T-cell (primary cell): ENCODE measurements around the gene RNF39. TPM values are rescaled to one million over a fixed set of nuclear protein-coding genes. Genes with fewer than 3 reads are reported as not detected.
A peak's percentile ranks its signal among the peaks of the same experiment; 100 is the strongest.

ENCODE experiments used
- ATAC-seq, 4 experiments: fragments of 200-7000 bp in 3 of 4; fragments of 150-1000 bp in 1 of 4; cut with Tn5 transposase; replicated peaks in 1 of 4; 1 replicate in 3 of 4; 2 replicates in 1 of 4; pipeline ENCODE4 v1.10.0; 2021; ENCODE audit warnings: moderate library complexity in 3 of 4, mild to moderate bottlenecking in 2 of 4, moderate number of reproducible peaks in 1 of 4
- CTCF ChIA-PET, 2 donors: fragments of 300-600 bp; sonication (Branson Sonifier 250); formaldehyde crosslinking; loops; one replicate each; lab custom pipeline; 2022; ENCODE audit warnings: antibody characterized with exemption in 2 of 2; lab: Charles Lee
- POLR2A ChIA-PET, 2 donors: fragments of 300-600 bp; sonication (Branson Sonifier 250); formaldehyde crosslinking; loops; one replicate each; lab custom pipeline; 2022; ENCODE audit warnings: antibody characterized with exemption in 2 of 2; lab: Charles Lee
- DNase-seq, 35 experiments: peaks; one replicate each; pipeline versions ENCODE4 v3.0.0 to v3.0.0-alpha.2; 2013 to 2023
- H3K27ac ChIP-seq: one replicate; pipeline ENCODE4 v1.5.1; 2013; ENCODE audit warnings: low read length
- H3K27me3 ChIP-seq, 2 experiments: replicated peaks in 1 of 2; 1 replicate in 1 of 2; 2 replicates in 1 of 2; pipeline versions ENCODE4 v1.6.1 to v1.7.0; 2013; ENCODE audit warnings: low read length in 1 of 2, mixed read lengths in 1 of 2; ENCODE audit not compliant: control insufficient read depth in 2 of 2, insufficient read depth in 2 of 2; ENCODE audit errors: extremely low read depth in 1 of 2
- H3K36me3 ChIP-seq, 2 donors: 1 replicate in 1 of 2; 2 replicates in 1 of 2; pipeline versions ENCODE4 v1.6.1 to v1.7.0; 2013; ENCODE audit warnings: low read length in 1 of 2; ENCODE audit not compliant: control insufficient read depth in 2 of 2, insufficient read depth in 1 of 2; ENCODE audit errors: extremely low read depth in 1 of 2
- H3K4me1 ChIP-seq, 2 experiments: 1 replicate in 1 of 2; 2 replicates in 1 of 2; pipeline versions ENCODE4 v1.6.1 to v1.7.0; 2013; ENCODE audit warnings: low read length in 2 of 2, mixed read lengths in 1 of 2; ENCODE audit not compliant: insufficient read depth in 2 of 2, control insufficient read depth in 1 of 2; ENCODE audit errors: extremely low read depth in 1 of 2
- H3K4me3 ChIP-seq, 2 donors: 1 replicate in 1 of 2; 2 replicates in 1 of 2; pipeline versions ENCODE4 v1.5.1 to v1.7.0; 2013; ENCODE audit warnings: mild to moderate bottlenecking in 2 of 2, low read length in 1 of 2, moderate library complexity in 1 of 2; ENCODE audit not compliant: control insufficient read depth in 1 of 2; ENCODE audit errors: extremely low read depth in 1 of 2
- H3K9me3 ChIP-seq: 2 replicates; pipeline ENCODE4 v1.7.0; 2013
- H3K27ac Mint-ChIP-seq, 2 donors: one replicate each; pipeline ENCODE4 v1.8.0; 2020 to 2021; ENCODE audit warnings: mild to moderate bottlenecking in 2 of 2, mixed read lengths in 2 of 2
- H3K27me3 Mint-ChIP-seq, 2 donors: one replicate each; pipeline ENCODE4 v1.8.0; 2021 to 2022; ENCODE audit warnings: mixed read lengths in 2 of 2
- H3K36me3 Mint-ChIP-seq: one replicate; pipeline ENCODE4 v1.8.0; 2021; ENCODE audit warnings: mixed read lengths
- H3K4me1 Mint-ChIP-seq, 3 donors: one replicate each; pipeline ENCODE4 v1.8.0; 2020 to 2022; ENCODE audit warnings: mixed read lengths in 3 of 3, mild to moderate bottlenecking in 1 of 3
- H3K4me3 Mint-ChIP-seq, 3 donors: one replicate each; pipeline ENCODE4 v1.8.0; 2020 to 2022; ENCODE audit warnings: mild to moderate bottlenecking in 3 of 3, mixed read lengths in 3 of 3, moderate library complexity in 3 of 3
- H3K9me3 Mint-ChIP-seq, 3 donors: one replicate each; pipeline ENCODE4 v1.8.0; 2020 to 2022; ENCODE audit warnings: mixed read lengths in 3 of 3
- WGBS: methylation state at CpG from one replicate; pipeline ENCODE4 v1.1.5; 2013; ENCODE audit warnings: missing lambda C conversion rate; ENCODE audit not compliant: insufficient coverage; 5-methylcytosine and 5-hydroxymethylcytosine counted together
- total RNA-seq, 35 experiments: library from RNA in 6 of 35; stranded (reverse) in 6 of 35; fragments of 120-200 nt in 1 of 35; gene quantifications; one replicate each; pipeline versions ENCODE4 v1.2.1 to v1.2.4 and lab custom pipeline; 2013 to 2026

The RNF39 gene
- total RNA-seq, 5 donors from 2014 or later (not counting 1 experiment from before 2014, with no cell fraction given) = not detected

DNA sequence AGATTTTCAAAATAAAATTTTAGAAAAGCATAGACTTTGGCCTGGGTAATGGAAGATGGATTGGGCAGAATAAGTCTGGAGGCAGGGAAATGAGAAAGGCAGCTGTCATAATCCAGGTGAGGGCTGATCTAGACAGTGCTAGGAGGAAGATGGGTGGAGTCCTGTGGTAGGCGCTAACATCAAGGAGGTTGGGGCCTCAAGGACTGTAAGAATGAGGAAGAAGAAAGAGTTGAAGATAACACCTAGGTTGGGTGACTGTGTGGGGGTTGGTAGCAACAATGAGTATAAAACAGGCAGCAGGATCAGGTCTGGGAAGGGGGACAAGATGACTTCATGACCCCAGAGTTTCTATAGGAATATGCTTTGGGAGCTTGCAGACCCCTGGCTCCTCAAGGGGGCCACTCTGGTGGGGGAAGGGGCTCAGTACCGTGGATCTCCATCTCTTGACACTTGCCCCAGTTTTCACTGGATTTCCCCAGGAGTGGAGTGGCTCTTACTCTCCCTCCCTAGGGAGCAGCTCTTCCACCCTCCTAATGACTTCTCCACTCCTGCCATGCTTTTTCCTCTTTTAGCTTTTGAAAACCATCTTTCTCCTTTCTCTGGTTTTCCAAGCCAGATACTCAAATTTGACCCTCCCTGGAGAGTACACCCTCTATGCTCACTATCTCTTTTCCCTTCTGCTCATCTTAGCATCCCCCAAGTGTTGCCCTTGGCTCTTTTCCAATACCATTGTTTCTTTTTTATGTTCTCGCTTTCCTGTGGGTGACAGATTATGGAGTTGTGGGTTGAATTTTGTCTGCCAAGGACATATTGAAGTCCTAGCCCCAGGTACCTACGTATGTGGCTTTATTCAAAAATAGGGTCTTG lies 22.6 kb upstream of the RNF39 start:
- ChIA-PET POLR2A (no interaction called here), CTCF (interaction anchor here in 1 of 2 donors (0.6 kb wide), 1 partner anchor 1032 kb away, joined by 3 read pairs; no protein-coding TSS in a partner anchor)
- Histone ChIP-seq H3K4me3 (no peak overlapping the region), H3K9me3 (no peaks in the 10 kb centered on the region), H3K4me1 (peaks cover 39 to 40% of the 10 kb centered on the region in 2 experiments), H3K27me3 (peaks cover 12 to 56% of the 10 kb centered on the region in 2 experiments), H3K27ac (no peak overlapping the region), H3K36me3 (no peaks in the 10 kb centered on the region)
- WGBS = 35% methylated on average over 3 of the region's 4 CpGs
- Mint-ChIP-seq H3K27ac (peak overlapping the region in 1 of 2 donors; percentile 1), H3K27me3 (peaks cover 32 to 53% of the 10 kb centered on the region in 2 donors), H3K4me1 (peaks cover 46 to 54% (median 52%) of the 10 kb centered on the region in 3 donors), H3K4me3 (peak overlapping the region in 1 of 3 donors; percentile 17), H3K9me3 (no peaks in the 10 kb centered on the region), H3K36me3 (no peaks in the 10 kb centered on the region)
- ATAC-seq (peak; percentile 31 to 86 (median 57)), DNase-seq (peak in 2 of 35 experiments; percentile 10 to 38)

DNA sequence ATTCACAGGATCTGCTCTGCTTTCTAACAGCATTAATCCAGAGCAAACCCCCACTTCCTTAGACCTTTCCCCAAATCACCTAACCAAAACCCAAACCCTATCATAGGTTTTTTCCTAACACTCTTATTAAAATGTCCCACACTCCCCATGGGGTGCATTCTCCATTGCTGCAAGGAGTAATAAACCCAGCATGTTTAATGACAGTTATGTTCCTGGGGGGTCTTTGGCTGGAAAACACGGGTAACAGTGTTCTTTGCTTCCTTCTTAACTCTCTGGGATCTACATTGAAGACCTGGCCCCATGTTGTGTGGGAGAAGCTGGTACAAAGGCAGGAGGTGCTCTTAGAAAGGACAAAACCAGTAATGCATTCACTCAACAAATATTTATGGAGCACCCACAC lies 21.3 kb upstream of the RNF39 start:
- Mint-ChIP-seq H3K36me3 (no peaks in the 10 kb centered on the region), H3K27me3 (peaks cover 42 to 66% of the 10 kb centered on the region in 2 donors), H3K4me3 (no peak overlapping the region), H3K9me3 (no peaks in the 10 kb centered on the region), H3K4me1 (peaks cover 35 to 43% (median 42%) of the 10 kb centered on the region in 3 donors), H3K27ac (no peak overlapping the region)
- no peaks in the 10 kb centered on the region for H3K9me3 ChIP-seq
- DNase-seq (no peak), ATAC-seq (no peak)
- H3K27ac ChIP-seq = no peak overlapping the region
- no peak overlapping the region for H3K4me3 ChIP-seq
- POLR2A ChIA-PET = interaction anchor here in 1 of 2 donors (0.6 kb wide), 1 partner anchor 8 kb away, joined by 3 read pairs; no protein-coding TSS in a partner anchor
- peaks cover 15 to 66% of the 10 kb centered on the region in 2 experiments for H3K27me3 ChIP-seq
- H3K36me3 ChIP-seq = no peaks in the 10 kb centered on the region
- WGBS = no CpG with 5 or more reads among the region's 1 CpG
- CTCF ChIA-PET = interaction anchor here in 1 of 2 donors (0.6 kb wide), 1 partner anchor 46 kb away, joined by 4 read pairs; no protein-coding TSS in a partner anchor
- H3K4me1 ChIP-seq = peaks cover 27 to 33% of the 10 kb centered on the region in 2 experiments

DNA sequence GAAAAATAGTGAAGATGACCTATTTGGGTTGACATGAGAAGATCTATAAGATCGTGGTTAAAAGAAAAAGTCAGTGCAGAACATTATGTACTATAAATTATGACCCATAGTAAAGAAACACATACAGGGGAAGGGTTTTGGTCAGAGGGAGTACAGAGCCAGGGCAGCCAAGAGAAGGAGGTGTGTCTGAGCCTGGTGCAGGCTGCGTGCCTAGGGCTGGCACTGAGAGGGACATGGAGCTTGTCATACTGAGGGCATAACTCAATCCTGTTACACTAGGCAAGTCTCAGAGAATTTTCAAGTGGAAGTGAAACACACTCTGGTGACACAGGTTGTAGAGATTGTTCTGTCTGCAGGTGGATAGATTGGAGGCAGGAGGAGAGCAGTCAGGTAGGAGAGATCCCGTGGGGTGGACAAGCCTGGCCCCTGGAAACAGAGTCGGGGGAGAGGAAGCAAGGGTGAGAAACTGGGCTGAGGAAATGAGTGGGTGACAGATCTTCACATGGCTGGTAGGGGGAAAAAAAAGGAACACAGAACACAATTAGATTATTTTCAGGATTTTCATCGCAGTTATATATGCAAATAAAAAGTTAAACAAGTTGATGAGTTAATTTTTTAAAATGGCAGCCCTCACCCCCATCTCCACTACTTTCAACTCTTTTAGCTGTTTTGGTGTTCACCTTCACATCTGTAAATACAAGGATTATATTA lies 18.5 kb upstream of the RNF39 start:
- POLR2A ChIA-PET = no interaction called here
- H3K4me1 Mint-ChIP-seq = peaks cover 15 to 27% (median 20%) of the 10 kb centered on the region in 3 donors
- CTCF ChIA-PET = interaction anchor here in 1 of 2 donors (1.0 kb wide), 1 partner anchor 9 kb away, joined by 3 read pairs; no protein-coding TSS in a partner anchor
- Histone ChIP-seq H3K4me3 (no peak overlapping the region), H3K27me3 (peaks cover 5 to 60% of the 10 kb centered on the region in 2 experiments), H3K27ac (no peak overlapping the region), H3K36me3 (no peaks in the 10 kb centered on the region), H3K9me3 (no peaks in the 10 kb centered on the region), H3K4me1 (peaks cover 8 to 14% of the 10 kb centered on the region in 2 experiments)
- no peak overlapping the region for H3K4me3 Mint-ChIP-seq
- peaks cover 49 to 71% of the 10 kb centered on the region in 2 donors for H3K27me3 Mint-ChIP-seq
- no peaks in the 10 kb centered on the region for H3K36me3 Mint-ChIP-seq
- peak overlapping the region in 1 of 2 donors; percentile 21 for H3K27ac Mint-ChIP-seq
- 42% methylated on average over 3 of the region's 5 CpGs for WGBS
- DNase-seq (no peak), ATAC-seq (no peak)
- no peaks in the 10 kb centered on the region for H3K9me3 Mint-ChIP-seq

DNA sequence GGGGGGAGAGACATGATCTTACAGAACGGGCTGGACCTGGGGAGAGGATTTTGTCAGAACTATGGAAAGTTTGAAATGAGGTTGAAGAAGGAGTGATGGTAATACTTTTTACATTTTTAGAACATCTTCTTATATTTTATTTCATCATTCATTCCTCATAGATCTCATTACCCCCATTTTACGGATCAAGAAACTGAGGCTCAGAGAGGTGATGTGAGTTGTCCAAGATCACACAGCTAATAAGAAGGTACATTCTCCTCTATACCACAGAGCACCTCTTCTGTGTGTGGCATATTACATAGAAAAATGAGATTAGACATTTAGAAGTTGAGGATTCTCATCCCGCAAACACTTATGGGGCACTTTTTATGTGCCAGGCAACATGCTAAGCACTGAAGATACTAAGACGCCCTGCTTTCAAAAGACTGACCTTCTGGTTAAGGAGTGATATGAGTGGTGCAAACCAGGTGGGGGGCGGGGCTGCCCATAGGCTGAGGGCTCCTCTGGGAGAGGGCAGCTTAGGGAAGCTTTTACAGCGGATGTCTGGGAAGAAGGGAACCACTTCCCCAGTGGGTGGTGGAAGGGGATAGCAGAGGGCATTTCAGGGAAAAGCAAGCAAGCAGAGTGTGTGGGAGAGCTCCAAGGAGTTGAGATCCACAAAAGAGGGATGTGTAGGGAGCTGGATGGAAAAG lies 17.4 kb upstream of the RNF39 start:
- H3K4me3 ChIP-seq = no peak overlapping the region
- H3K9me3 Mint-ChIP-seq = no peaks in the 10 kb centered on the region
- H3K27me3 Mint-ChIP-seq = peaks cover 49 to 69% of the 10 kb centered on the region in 2 donors
- POLR2A ChIA-PET = no interaction called here
- H3K9me3 ChIP-seq = no peaks in the 10 kb centered on the region
- 63% methylated on average over 3 of the region's 6 CpGs for WGBS
- H3K4me1 ChIP-seq = peaks cover 5 to 10% of the 10 kb centered on the region in 2 experiments
- no peak overlapping the region for H3K27ac ChIP-seq
- CTCF ChIA-PET = no interaction called here
- ATAC-seq = no peak
- peaks cover 5 to 58% of the 10 kb centered on the region in 2 experiments for H3K27me3 ChIP-seq
- no peaks in the 10 kb centered on the region for H3K36me3 ChIP-seq
- peaks cover 10 to 17% (median 11%) of the 10 kb centered on the region in 3 donors for H3K4me1 Mint-ChIP-seq
- H3K36me3 Mint-ChIP-seq = no peaks in the 10 kb centered on the region
- no peak for DNase-seq
- no peak overlapping the region for H3K4me3 Mint-ChIP-seq
- H3K27ac Mint-ChIP-seq = no peak overlapping the region

DNA sequence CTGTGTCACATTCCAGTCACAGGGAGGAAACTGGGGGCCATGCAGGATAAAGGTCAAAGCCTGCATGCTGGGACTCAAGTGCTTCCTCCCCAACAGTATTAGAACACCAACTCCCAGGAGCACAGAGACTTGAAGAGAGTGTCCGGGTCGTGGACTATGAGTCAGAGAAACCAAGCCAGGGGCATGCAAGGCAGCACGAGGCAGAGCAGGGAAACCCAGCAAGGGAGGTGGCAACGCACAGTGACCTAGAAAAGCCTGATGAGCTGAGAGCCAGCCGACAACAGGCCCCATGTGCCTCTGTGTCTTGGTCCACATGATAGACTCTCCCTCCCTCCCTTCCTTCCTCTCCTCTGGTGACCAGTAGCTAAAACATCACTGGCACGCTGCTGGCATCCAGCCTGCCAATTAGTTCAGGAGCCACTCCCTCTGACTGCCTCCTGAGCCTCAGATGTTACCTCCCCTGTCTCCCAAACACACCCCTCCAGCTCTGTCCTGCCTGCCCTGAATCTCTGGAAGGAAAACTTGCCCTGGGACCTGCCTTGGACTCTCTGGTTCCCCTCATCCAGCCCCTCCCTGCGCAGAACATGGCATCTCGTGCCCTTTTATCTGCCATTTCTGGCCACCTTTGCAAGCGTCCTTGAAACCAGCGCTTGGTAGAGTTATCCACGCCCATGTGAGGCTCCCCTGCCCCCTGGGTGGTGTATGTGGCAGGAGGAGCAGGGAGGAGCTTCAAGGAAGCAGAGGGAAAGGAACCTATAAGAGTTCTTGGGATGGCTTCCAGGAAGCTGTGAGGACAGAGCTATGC lies 16.2 kb upstream of the RNF39 start:
- H3K4me3 ChIP-seq = no peak overlapping the region
- Mint-ChIP-seq H3K9me3 (no peaks in the 10 kb centered on the region), H3K36me3 (no peaks in the 10 kb centered on the region), H3K4me3 (no peak overlapping the region), H3K27me3 (peaks cover 58 to 77% of the 10 kb centered on the region in 2 donors), H3K27ac (no peak overlapping the region), H3K4me1 (peaks cover 0 to 6% (median 0%) of the 10 kb centered on the region in 3 donors)
- no peaks in the 10 kb centered on the region for H3K9me3 ChIP-seq
- ChIA-PET POLR2A (no interaction called here), CTCF (no interaction called here)
- peaks cover 10 to 57% of the 10 kb centered on the region in 2 experiments for H3K27me3 ChIP-seq
- H3K36me3 ChIP-seq = no peaks in the 10 kb centered on the region
- H3K27ac ChIP-seq = no peak overlapping the region
- ATAC-seq = no peak
- H3K4me1 ChIP-seq = no peaks in the 10 kb centered on the region
- 62% methylated on average over 9 of the region's 11 CpGs for WGBS
- no peak for DNase-seq
